NCI-H1048 (cell line): ENCODE results near the gene SPEN.

ENCODE experiments used
- DNase-seq: peaks from one replicate; lab custom pipeline; 2025; lab: John Stamatoyannopoulos, UW

Gene SPEN

GRCh38 chr1:15935056-15935950 is 87.8 kb downstream of the SPEN start:
- no peak for DNase-seq

- DNase-seq: no peak
Observed at GRCh38 chr1:15936025-15936424, 88.5 kb downstream of the SPEN start.

GRCh38 chr1:15937146-15937545 is 89.6 kb downstream of the SPEN start:
- DNase-seq: no peak

DNA sequence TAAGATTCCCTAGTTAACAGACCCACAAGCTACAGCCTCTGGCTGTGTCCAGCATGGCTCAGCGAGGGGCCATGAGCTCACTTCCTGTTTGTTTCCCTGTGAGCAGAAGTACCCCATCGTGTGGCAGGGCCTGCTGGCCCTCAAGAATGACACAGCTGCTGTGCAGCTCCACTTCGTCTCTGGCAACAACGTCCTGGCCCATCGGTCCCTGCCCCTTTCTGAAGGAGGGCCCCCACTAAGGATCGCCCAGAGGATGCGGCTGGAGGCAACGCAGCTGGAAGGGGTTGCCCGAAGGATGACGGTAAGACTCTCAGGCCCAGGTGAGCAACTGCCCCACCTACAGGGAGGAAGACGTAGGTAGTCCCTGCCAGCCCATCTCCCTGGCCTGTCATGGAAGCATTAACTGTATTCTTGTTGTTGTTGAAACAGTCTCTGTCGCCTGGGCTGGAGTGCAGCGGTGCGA is 90.2 kb downstream of the SPEN start:
- no peak for DNase-seq

- DNase-seq: no peak
Observed at GRCh38 chr1:15938628-15939161, 91.2 kb downstream of the SPEN start.

GRCh38 chr1:15939181-15940109 is 91.9 kb downstream of the SPEN start:
- no peak for DNase-seq

DNA sequence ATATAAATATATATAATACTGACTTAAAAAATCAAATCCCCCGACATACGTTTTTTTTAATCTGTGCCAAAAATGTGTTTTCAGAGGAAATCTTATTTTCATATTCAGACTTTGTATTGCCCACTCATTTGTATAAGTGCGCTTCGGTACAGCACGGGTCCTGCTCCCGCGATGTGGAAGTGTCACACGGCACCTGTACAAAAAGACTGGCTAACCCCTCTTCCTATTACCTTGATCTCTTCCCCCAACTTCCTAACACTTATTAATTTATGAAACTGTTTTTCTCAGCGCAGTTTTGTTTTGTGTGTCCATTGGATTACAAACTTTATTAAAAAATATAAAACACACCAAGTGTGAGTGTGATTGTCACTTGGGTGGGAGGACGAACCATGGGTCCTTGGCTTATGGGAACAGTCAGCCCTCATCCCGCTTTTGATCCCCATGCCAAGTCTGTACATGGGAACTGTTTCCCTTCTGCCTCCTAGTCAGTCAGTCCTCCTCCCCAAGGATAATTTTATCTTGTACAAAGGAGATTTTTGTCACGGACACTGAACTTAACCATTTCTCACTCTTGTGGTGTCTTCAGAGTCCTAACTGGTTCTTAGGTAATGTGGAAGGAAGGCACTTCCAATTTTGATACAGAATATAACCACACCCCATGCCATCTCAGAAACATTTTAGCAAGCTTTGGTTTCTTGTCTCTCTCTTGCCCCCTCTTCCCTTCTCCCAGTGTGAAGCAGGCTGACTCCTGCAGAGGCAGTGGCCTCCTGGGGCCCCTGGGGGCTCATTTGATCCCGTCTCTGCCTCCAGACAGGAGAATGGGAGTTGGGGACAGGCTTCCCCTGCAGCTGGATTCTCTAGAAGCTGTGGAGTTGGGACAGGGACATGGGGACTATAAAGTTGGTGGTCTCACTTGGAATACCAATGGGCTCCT is 92.9 kb downstream of the SPEN start:
- DNase-seq: no peak

GRCh38 chr1:15941044-15941840 is 93.7 kb downstream of the SPEN start:
- DNase-seq: no peak

GRCh38 chr1:15941899-15942660 is 94.6 kb downstream of the SPEN start:
- no peak for DNase-seq

DNA sequence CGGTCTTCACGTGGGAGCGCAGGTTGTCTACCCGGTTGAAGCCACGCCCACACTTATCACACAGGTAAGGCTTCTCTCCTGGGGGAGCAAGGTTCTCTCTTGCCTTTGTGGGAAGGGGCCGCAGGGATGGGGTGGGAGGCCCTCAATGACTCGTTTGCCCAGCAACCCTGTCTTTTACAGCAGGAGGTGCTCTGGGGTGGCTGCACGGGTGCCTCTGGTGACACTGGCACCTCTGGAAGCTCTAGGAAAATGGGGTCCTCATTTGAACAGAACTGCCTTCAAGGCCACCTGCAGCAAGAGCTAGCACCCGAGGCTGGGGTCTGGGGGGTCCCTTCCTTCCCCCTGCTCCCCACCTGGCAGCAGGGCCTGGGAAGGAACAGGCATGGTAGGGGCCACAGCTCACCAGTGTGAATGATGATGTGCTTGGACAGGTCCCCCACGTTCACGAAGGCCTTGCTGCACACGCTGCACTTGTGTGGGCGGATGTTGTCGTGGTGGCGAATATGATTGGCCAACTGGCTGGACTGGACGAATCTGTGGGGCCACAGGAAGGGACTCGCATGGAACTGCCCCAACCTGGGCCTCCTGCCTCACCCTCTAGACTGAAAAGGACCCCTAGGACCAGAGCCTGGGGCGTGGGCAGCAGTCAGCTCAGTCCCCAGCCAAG is 95.3 kb downstream of the SPEN start:
- DNase-seq: no peak

DNA sequence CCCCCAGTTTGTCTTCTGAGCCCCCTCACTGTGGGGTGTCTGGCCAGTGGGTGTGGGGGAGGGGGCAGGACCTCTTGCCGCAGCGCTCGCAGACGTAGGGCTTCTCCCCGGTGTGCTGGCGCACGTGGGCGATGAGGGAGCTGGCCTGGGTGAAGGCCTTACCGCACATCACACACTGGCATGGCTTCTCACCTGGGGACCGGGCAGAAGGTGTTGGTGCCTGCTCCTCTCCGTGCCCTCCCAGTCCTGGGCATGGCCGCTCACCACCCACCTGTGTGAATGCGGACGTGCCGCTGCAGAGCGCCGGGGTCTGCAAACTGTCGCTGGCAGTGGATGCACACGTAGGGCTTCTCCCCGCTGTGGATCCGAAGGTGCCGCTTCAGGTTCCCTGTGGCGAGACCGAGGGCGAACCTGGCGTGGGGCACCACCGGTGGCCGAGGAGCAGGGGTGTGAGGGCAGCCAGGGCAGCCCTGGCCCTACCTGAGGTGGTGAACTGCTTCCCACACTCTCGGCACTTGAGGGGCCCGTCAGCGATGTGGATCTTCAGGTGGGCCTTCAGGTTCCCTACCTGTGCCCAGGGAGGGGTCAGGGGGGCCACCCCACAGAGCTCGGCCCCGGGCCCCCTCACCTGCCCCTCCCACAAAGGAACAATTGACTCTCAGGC is 96.0 kb downstream of the SPEN start:
- DNase-seq: no peak

DNA sequence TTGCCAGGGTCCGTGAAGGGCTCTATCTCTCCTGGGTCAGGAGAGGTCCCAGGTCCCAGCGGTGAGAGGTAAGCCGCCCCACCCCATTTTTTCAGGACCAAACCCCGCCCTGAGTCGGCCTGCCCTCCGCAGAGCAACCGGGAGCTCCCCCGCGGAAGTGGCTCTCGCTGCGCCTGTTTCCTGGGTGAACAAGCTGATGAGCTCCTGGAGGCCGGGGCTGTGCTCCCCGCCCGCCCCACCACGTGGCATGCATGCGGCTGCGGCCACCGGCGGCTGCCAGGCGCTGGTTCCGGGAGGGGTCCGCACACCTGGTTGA is 96.4 kb downstream of the SPEN start:
- DNase-seq: no peak

DNA sequence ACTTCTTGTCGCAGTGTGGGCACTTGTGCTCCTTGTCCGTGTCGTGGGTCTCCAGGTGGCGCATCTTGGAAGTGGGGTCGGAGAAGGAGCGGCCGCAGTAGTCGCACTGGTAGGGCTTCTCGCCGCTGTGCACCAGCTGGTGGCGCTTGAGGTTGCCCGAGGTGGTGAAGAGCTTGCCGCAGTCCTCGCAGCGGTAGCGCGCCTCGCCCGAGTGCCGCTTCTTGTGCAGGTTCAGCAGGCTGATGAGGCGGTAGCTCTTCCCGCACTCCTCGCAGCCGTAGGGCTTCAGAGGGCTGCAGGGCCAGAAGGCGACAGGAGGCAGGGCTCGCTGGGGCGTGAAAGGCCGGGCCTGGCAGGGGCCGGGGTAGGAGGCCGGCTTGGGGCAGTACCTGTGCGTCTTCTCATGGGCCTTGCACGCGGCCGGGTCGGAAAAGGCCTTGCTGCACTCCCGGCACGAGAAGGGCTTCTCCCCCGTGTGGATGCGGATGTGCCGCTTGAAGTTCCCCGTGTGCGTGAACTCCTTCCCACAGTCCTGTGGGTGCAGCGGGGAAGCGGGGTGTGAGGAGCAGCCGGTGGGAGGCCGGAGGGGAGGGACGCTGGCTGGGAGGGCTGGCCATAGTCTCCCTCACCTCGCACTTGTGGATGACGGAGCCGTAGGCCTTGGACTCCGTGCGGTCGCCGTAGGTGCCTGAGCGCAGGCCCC is 97.0 kb downstream of the SPEN start:
- DNase-seq: no peak

DNA sequence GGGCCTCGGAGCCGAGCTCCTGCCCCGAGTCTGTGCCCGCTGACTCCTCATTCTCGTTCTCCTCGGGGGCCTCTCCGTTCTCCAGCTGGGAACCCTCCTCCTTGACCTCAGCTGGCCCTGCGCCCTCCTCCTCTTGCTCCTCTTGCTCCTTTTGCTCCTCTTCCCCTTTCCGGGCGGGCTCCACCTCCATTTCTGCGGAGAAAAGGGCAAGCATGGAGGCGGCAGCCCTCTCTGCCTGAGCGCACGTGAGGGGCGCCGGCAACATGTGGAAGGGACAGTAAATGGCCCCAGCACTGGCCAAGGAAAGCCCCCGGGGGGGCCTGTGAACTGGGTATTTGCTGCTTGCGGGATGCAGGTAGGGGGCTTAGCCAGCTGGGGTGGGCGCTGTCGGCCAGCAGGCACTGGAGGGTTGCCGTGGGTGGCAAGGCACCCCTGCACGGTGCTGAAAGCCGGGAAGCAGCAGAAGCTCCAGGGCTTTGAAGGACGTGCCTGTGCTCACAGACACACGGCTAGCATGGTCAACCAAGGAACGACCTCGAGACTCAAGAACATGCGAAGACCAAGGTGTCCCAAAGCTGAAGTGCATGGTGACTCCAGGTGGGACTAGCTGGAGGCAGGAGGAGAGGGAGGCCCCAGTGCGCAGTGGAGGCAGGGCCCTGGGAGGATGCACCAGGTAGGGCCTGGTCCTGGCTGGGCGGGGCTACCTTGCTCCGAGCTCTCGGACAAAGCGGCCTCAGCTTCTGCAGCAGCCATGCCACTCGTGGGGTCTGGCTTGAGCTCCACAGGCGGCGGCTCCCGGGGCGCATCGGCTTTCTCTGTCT is 97.7 kb downstream of the SPEN start:
- no peak for DNase-seq

DNA sequence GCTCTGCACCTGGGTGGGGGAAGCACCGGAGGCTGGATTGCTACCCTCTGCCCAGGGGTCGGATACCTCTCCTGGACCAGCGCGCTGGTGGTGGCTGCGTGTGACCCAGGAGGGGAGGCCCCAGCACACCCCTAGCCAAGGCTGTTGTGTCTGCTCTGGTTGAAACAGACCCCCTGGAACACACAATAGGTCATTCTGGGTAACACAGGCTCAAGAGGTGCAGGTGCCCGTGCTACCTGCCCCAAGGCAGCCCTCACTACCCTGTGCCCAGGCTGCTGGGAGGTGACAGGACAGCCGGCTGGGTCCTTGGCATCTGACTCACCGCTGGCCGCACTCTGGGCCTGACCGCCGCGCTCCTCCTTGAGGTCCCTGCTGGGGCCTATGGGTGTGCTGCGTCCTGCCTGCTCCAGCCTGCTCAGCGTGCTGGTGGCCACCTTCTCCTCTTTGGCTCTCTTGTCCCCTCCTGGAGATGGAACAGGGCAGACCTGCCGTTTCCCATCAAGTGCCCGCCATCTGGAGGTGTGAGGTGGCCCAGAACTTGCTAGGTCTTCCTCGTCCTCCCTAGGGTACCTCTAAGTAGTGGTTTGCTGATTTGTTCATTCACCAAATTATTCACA is 98.4 kb downstream of the SPEN start:
- DNase-seq: no peak

DNA sequence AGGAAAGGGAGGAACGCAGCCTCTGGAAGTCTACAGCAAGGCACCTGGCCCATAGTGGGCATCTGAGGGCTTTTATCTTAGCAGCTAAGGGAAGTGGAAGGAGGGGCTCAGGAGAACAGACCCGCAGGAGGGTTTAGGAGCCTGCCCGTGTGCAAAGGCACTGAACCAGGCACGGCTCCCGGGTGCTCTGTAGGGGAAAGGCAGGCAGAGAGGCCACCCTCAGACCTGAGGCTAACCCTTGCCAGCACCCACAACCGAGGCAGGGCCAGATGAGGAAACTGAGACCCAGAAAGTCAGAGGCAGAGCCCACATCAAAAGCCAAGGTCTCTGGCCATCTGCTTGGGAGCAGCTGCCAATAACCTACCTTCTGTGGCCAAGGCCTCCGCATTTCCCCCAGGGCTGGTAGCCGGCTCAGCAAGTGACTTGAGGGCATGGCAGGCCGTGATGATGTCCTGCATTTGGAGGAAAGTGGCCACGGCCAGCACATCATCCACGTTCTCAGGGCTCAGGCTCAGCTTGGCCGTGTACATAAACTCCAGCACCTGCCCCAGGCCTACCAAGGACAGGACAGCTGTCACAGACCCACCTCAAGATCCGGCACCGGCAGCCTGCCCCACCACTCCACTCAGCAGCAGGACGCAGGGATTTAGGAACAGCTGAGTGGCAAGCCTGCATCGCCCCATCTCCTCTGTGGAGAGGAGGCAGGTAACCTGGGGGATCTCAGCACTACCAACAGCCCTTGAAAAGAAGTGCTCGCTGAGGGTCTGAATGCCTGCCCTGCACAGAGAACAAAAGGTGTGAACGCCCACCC is 99.3 kb downstream of the SPEN start:
- no peak for DNase-seq
